Breast epithelium (tissue), 3 donors: ENCODE data around the gene MACROD1.

Experiments used
- POLR2A ChIP-seq: fragments of 450-650 bp; IDR thresholded peaks from one replicate; pipeline ENCODE4 v1.6.1; 2016; ENCODE audit warnings: antibody characterized with exemption, mild to moderate bottlenecking, moderate library complexity
- TF ChIP-seq, protein P1 (sequence below), 3 donors: fragments of 450-650 bp; IDR thresholded peaks; one replicate each; pipeline ENCODE4 v1.5.1; 2016 to 2017; ENCODE audit warnings: antibody characterized with exemption in 3 of 3, mild to moderate bottlenecking in 3 of 3, moderate library complexity in 3 of 3

- TF ChIP-seq POLR2A = no peak
- TF ChIP-seq, protein P1, sequence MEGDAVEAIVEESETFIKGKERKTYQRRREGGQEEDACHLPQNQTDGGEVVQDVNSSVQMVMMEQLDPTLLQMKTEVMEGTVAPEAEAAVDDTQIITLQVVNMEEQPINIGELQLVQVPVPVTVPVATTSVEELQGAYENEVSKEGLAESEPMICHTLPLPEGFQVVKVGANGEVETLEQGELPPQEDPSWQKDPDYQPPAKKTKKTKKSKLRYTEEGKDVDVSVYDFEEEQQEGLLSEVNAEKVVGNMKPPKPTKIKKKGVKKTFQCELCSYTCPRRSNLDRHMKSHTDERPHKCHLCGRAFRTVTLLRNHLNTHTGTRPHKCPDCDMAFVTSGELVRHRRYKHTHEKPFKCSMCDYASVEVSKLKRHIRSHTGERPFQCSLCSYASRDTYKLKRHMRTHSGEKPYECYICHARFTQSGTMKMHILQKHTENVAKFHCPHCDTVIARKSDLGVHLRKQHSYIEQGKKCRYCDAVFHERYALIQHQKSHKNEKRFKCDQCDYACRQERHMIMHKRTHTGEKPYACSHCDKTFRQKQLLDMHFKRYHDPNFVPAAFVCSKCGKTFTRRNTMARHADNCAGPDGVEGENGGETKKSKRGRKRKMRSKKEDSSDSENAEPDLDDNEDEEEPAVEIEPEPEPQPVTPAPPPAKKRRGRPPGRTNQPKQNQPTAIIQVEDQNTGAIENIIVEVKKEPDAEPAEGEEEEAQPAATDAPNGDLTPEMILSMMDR (IDR thresholded peaks at IDR 0.05) = no peak
Observed at GRCh38 chr11:64068705-64069400, 97.1 kb downstream of the MACROD1 start.
